Retinal pigment epithelial cell (primary cell): ENCODE data around the gene CFAP61.

Source experiments
- DNase-seq: peaks from one replicate; pipeline ENCODE4 v3.0.0-alpha.2; 2010; ENCODE audit warnings: low read depth
- H3K4me3 ChIP-seq: 2 replicates; pipeline ENCODE4 v1.5.1; 2011; ENCODE audit warnings: mild to moderate bottlenecking, low read length, control low read depth, moderate library complexity
- CTCF ChIP-seq: conservative IDR thresholded peaks from 2 replicates; pipeline ENCODE4 v1.5.1; 2011; ENCODE audit warnings: low read depth, low read length, control low read depth, inconsistent platforms

Gene CFAP61

DNA sequence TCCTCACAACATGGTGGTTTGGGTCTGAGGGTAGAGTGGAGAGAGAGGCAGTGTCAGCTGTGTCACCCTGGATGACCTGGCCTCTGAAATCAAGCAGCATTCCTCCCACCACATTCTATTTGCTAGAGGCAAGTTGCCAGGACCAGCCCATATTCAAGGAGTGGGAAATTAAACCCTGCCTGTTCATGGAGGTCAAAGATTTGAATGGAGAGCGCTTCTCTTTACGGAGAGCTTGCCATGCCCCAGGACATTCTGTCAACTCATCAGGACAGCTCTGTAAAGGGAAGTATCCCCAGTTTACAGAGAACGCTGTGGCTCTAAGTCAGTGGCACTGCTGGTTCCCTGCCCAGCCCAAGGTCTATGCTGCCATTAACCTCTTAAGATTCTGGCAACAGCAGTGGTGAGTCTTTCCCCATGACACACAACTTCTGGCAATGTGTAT is 225.6 kb downstream of the CFAP61 start:
- no peak overlapping the region for H3K4me3 ChIP-seq
- no peak for TF ChIP-seq CTCF
- DNase-seq = no peak

DNA sequence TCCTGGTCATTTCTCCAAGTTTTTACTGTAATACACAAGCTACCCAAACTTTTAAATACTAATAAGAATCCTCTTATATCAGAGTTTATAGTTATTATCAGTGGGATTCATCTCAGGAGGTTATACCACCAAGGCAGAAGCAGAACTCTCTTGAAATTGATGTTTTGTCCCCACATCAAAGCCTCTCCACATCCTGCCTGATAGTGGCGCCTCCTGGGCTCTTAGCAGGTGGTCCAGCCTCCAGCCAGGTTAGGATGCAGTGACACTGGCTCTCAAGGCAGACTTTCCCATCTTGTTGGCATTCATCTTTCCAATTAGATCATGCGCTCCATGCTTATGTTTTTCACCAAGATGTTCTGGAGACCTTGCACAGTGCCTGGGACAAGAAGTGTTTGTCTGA is 233.7 kb downstream of the CFAP61 start:
- no peak overlapping the region for H3K4me3 ChIP-seq
- no peak for TF ChIP-seq CTCF
- DNase-seq = no peak

DNA sequence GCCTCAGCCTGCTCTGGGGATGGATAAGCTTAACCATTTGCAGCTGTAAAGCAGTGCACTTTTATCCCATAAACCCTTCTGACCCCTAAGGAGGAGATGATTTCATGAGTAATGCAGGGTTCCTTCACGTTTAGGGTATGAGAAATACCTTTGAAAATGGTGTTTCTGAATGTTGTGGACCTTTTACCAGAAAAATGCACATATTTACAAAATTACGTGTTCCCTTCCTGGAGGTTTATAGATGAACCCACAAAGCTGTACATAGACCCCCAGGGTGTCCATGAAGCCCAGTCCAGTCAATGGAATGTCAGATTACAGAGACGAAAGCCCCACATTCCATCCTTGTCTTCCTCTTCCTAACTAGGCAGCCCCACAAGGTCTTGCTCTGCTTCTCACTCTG is 237.0 kb downstream of the CFAP61 start:
- no peak for TF ChIP-seq CTCF
- H3K4me3 ChIP-seq = no peak overlapping the region
- no peak for DNase-seq

DNA sequence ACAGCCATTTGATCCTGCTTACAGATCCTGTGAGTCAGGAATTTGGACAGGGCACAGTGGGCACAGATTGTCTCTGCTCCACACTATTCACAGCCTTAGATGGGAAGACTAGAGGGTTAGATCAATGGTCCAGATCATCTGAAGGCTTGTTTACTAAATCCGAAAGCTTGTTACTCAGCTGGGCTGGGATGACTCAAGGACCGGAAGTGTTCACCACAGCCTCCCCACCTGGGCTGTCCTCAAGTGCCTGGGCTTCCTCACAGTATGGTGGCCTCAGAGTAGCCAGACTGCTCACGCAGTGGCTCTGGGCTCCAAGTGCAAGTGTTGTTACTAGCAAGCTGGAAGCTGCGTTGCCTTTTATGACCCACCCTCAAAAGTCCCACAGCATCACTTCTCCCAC is 240.1 kb downstream of the CFAP61 start:
- DNase-seq = no peak
- H3K4me3 ChIP-seq = no peak overlapping the region
- TF ChIP-seq CTCF = no peak

GRCh38 chr20:20293141-20293540 is 240.8 kb downstream of the CFAP61 start:
- H3K4me3 ChIP-seq = no peak overlapping the region
- no peak for TF ChIP-seq CTCF
- no peak for DNase-seq

DNA sequence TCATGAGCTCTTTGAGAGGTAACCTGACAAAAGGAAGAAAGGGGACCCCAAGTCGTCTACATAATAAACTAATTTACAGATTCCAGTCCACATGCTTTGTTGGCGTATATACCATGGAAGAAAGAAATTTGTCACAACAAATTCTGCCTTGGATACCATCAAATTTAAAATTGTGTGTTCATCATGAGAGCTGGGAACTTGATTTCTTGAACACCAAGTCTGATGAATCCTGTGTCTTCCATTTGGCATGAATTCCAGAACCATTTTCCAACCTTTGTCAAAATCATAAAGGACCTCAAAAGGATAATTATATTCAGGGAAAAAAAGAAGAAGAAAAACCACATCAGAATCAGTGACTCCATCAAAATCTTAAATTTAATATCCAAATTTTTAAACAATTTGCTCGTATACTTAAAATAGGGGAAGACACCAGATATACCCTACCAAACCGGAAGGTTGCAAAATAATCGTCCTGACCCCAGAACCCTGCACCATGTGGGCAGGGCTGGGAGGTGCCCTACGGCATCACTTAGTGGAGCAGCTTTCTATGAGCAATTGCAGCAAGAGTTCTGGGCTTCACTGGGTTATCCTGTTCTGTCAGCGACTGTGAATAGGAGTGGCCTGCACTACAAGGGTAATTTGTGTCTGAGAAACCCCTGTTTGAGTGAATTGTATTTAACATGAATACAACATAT is 241.5 kb downstream of the CFAP61 start:
- H3K4me3 ChIP-seq = no peak overlapping the region
- no peak for TF ChIP-seq CTCF
- no peak for DNase-seq
